NCI-H748 (cell line): ENCODE results near the gene RBM6.
A peak's percentile ranks its signal among the peaks of the same experiment; 100 is the strongest.
"Not testable (repeated sequence)": the region's sequence is repeated elsewhere in the genome, so short reads cannot be mapped to it uniquely, and the experiment has no call there.

ENCODE experiments used
- DNase-seq: peaks from one replicate; lab custom pipeline; 2025; ENCODE audit not compliant: unreplicated experiment; lab: John Stamatoyannopoulos, UW

The RBM6 gene

DNA sequence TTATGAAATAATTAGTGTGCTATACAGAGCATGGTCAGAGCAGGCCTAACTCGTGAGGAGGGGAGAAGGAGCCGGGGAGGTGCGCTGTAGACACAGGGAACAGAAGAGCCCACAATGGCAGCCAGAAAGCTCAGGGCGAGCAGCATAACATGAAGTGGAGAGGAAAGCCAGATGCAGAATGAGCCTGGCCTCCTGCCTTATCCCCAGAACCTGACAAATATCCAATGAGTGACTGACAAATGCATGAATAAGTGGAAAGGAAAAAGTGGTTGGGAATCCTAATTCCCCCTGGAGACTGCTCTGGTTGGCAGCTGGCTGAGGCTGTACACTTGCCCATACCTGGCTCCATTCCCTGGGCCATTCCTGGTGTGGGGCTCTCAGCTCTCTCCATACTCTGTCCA lies 27.1 kb upstream of the RBM6 start:
- no peak for DNase-seq

DNA sequence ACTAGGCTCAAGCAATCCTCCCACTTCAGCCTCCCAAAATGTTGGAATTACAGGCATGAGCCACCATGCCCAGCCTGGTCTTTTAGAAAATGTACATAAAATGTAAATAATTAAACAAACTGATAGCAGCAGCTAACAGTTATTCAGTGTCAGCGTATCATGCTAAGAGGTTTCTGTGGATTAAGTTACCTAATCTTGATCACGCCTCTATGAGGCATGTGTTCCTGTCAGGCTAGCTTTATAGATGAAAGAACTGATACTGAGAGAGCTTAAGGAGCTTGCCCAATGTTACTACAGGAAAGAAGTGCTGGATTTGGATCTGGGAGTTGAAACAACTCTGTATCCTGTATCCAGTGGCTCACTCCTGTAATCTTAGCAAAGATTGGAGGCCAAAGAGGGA lies 25.0 kb upstream of the RBM6 start:
- no peak for DNase-seq

DNA sequence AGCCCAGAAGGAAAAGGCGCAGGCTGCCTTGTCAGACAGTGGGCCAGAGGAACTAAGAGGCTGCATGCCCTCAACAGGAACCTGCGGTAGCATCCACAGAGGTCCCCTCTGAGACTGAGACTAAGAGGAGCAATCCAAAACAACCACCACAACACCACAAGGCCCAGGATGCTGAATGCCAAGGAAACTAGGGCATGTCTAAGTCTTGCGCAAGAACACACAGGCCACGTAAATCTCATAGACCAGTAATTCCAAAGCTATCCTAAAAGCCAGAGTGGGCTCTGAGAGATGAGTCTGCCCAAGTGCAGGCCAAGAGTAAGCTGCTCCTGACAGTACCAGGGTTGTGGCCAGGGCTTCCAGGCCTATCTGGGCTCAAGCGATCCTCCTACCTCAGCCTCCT lies 23.3 kb upstream of the RBM6 start:
- DNase-seq, result no peak

DNA sequence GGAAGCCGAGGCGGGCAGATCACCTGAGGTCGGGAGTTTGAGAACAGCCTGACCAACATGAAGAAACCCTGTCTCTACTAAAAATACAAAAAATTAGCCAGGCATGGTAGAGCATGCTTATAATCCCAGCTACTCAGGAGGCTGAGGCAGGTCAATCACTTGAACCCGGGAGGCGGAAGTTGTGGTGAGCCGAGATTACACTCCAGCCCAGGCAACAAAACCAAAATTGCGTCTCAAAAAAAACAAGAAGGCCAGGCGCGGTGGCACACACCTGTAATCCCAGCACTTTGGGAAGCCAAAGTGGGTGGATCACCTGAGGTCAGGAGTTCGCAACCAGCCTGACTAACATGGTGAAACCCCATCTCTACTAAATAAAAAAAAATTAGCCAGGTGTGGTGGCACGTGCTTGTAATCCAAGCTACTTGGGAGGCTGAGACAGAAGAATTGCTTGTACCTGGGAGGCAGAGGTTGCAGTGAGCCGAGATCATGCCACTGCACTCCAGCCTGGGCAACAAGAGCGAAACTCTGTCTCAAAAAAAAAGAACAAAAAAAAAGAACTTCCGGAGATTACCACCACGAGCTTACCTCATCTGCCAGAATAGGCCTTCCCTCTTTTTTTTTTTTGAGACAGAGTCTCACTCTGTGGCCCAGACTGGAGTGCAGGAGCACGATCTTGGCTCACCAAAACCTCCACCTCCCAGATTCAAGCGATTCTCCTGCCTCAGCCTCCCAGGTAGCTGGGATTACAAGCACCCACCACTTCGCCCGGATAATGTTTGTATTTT lies 22.0 kb upstream of the RBM6 start:
- not testable (repeated sequence) for DNase-seq

DNA sequence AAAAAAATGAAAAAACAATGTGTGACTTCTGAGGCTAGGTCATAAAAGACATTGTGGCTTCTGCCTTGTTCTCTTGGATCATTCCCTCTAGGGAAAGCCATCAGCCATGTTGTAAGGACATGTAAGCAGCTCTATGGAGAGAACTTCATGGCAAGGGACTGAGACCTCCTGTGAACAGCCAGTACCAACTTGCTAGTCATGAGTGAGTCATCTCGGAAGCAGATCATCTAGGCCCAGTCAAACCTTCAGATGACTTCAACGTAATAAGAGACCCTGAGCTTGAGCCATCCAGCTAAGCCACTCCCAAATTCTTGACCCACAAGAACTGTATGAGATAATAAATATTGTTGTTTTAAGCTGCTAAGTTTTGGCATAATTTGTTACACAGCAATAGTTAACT lies 15.3 kb upstream of the RBM6 start:
- DNase-seq, result no peak

DNA sequence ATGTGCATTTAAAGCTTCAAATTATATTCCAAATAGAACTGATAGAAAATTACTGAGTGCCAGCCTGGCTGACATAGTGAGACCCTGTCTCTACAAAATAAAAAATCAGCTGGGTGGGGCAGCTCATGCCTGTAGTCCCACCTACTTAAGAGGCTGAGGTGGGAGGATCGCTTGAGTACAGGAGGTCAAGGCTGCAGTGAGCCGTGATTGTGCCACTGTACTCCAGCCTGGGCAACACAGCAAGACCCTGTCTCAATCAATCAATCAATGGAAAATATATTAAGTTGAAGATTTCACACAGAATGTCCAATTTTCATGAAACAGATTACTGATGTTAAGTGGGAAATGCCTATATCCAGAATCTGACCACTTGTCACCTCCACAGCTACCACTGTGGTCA lies 14.5 kb upstream of the RBM6 start:
- no peak for DNase-seq

DNA sequence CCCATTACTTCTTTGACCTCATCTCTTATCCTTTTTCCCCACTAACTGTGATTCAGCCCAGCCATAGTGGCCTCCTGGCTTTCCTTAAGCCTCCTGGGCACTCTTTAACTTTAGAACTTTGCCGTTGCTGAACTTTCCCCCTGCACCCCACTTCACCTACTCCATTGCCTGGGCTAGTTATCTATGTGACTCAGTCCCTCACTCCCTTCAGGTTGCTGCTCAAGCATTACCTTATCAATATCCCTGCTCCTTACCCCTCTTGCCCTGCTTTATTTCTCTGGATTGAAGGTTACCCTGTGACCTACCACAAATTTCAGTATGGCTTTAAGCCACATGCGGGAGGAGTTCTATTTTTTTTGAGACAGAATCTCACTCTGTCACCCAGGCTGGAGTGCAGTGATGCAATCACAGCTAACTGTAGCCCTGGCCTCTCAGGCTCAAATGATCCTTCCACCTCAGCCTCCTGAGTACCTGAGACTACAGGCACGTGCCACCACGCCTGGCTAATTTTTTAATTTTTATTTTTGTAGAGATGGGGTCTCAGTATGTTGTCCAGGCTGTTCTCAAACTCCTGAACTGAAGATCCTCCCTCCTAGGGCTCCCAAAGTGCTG lies 13.7 kb upstream of the RBM6 start:
- DNase-seq, result no peak

DNA sequence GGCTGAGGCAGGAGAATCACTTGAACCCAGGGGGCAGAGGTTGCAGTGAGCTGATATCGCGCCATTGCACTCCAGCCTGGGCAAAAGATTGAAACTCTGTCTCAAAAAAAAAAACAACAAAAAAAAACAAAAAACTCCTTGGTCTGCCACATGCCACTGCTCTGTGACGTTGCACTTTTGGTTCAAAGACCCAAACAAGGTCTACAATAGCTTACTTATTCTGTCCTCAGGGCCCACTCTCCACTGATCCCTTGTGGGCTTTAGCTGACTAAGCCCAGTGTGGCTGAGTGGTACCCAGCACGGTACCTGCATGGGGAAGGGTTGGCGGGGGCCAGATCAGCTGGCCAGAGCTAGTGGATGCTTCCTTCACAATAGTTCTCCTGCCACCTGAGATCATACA lies 12.2 kb upstream of the RBM6 start:
- no peak for DNase-seq

DNA sequence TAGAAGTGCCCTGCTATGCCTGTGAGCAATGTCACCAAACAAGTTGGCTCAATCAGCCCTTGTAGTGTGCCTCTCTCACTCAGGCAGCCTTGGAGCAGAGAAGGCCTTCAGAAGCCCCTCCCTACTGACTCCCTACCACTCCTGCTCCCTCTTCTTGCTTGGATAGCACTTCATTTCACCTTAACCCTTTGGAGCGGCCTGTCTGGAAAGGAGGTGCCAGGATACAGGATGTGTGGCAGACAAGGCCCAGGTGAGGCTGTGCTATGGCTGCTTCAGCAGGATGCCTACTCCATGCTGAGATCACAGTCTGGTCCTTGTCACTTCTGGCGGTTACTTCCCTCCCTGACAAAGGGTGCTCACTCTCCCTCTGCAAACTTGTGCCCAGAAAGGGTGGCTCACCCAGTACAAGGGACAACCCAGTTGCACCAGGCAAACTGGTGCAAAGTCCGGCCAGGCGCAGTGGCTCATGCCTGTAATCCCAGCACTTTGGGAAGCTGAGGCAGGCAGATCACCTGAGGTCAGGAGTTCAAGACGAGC lies 11.4 kb upstream of the RBM6 start:
- DNase-seq, result no peak

DNA sequence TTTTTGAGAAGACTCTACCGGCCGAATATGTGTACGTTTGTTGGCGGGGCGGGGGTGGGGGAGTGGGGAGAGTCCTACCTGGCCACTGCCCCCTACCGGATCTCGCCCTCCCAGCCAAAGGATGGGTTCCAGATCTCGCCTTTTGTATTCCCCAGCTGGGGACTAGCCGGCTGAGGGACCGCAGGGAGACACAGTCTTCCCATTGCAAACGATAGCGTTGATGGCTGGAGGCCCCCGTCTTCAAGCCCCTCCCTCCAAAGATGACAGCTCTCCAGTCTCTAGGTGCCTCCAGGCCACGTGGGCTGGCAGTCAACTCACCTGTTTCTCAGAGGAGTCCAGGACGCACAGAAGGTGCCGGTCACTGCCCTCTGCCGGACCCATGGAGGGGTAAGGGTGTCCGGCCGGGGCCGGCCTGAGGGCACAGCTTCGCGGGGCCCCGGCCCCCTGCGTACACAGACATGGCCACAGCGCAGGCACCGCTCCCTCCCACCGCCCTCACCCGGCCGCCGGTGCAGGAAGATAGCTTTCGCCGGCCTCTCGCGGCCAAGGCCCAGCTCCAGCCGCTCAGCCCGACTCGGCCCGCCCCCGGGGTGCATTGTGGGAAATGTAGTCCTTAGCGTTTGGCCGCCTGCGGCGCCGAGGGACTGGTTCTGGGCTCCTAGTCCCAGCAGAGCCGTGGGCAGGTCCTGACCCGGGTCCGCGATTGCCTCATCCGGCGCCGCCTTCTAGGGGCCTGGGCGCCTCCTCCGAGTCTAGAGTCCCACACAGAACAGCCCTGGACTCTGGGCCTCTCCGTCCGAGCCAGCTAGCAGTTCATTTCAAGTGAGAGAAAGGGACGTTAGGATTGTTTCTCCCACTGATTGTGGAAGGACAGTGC lies 10.4 kb upstream of the RBM6 start, which contains the start of gene MON1A:
Gene MON1A (minus strand): TSS at position 521 of the 877 bp plus-strand sequence. CDS start 16,465 bp downstream, outside the sequence.
- peak; percentile 79 for DNase-seq

DNA sequence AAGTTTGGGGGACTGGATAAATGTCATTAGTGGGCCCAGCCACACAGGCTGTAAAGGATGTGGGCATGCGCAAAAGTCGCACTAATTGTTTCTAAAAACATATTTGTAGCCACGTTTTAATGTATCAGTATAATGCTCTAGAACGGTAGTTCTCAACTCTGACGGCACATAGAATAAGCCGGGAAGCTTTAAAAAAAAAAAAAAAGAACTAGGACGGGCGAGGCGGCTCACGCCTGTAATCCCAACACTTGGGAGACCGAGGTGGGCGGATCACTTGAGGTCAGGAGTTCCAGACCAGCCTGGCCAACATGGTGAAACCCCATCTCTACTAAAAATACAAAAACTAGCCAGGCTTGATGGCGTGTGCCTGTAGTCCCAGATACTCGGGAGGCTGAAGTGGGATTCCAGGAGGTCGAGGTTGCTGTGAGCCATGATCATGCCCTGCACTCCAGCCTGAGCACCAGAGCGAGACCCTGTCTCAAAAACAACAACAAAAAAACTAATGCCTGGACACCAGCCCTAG lies 9.7 kb upstream of the RBM6 start:
- no peak for DNase-seq

DNA sequence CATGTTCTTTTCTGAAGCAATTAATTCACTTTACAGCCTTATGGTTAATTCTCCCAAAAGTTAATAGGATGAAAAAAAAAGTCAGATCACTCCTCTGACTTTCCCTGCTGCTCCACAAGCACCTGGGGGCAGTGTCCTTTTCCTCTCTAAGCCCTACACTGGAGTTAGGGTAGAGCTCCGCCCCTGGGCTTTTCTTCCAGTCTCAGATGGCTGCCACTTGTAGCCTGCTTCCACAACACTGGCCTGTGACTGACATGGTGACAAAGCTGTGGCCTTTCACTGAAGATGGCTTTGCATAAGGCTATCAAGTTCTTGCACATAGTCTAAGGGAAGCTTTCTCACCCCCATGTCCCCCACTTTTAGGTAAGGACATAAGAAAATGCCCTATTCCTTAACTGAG lies 9.0 kb upstream of the RBM6 start:
- DNase-seq, result peak; percentile 13

DNA sequence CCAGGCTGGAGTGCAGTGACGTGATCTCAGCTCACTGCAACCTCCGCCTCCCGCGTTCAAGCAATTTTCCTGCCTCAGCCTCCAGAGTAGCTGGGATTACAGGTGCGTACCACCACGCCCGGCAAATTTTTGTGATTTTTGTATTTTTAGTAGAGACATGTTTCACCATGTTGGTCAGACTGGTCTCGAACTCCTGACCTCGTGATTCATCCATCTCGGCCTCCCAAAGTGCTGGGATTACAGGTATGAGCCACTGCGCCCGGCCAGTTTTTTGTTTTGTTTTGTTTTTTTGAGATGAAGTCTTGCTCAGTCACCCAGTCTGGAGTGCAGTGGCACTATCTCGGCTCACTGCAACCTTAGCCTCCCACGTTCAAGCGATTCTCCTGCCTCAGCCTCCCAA lies 7.7 kb upstream of the RBM6 start:
- DNase-seq, result not testable (repeated sequence)

DNA sequence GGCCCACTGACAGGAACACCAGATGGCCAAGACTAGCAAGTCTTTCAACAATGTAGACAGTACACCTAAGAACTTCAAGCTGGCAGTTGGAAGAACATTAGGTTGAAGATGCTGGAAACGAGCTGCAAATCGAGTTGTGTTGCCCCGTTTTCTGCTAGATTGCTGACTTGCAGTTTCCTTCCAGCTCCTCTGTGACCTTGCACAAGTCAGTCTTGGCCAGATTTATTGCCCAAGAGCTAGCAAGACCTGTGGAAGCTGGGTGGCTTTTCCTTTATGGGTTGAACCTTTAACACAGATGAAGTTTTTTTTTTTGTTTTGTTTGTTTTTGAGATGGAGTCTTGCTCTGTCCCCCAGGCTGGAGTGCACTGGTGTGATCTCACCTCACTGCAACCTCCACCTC lies 2.9 kb upstream of the RBM6 start:
- DNase-seq, result no peak

DNA sequence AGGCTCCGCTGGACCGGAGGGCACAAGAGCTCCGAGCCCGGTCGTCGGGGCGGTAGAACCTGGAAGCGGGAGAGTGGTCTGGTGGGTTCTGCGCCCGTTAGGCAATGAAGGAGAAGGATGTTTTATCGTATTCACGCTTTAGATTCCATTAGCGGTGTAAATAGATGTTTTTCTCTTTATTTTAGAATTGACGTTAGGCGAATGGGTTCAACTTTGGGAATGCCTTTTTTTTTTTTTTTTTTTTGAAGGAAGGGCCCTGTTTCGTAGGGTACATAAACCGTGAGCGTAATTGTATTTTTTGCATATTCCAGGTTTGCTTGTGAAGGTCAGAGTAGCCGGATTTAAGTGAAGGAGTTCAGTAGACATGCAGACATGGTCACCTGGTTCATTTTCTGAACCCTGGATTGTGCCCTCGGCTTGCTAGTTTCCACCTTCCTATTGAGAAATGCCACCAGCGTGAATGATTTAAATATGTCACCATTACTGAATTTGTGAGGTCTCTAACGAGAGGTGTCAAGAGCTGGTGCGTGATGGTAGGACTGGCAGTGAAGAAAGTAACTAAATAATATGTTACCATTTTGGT lies 808 bp downstream of the RBM6 start:
- no peak for DNase-seq

DNA sequence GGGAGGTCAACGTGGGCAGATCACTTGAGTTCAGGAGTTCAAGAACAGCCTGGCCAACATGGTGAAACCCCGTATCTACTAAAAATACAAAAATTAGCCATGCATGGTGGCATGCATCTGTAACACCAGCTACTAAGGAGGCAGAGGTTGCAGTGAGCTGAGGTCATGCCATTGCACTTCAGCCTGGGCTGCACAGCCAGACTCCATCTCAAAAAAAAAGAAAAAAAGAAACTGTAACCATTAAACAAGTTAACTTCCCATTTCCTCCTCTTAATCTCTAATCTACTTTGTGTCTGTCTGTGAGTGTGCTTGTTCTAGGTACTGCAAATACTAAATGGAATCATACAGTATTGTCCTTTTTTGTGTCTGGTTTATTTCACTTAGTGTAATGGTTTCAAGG lies 2.7 kb downstream of the RBM6 start:
- DNase-seq, result no peak

DNA sequence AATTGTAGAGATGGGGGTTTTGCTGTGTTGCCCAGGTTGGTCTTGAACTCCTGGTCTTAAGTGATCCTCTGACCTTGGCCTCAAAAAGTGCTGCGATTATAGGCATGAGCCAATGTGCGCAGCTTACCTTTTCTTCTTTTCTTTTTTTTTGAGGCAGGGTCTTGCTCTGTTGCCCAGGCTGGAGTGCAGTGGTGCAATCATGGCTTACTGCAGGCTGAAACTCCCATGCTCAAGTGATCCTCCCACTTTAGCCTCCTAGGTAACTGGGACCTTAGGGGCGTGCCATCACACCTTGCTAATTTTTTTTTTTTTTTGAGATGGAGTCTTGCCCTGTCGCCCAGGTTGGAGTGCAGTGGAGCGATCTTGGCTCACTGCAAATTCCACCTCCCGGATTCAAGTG lies 13.0 kb downstream of the RBM6 start:
- DNase-seq, result no peak

DNA sequence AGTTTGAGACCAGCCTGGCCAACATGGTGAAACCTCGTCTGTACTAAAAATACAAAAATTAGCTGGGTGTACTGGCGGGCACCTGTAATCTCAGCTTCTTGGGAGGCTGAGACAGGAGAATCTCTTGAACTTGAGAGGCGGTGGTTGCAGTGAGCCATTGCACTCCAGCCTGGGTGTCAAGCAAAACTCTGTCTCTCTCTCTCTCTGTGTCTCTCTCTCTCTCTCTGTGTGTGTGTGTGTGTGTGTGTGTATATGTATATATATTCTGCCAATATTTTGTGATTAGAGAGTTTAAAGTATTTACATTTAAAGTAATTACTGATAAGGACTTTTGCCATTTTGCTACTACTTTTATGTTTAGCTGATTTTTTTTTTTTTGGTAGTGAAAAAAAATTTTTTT lies 15.7 kb downstream of the RBM6 start:
- DNase-seq, result no peak

DNA sequence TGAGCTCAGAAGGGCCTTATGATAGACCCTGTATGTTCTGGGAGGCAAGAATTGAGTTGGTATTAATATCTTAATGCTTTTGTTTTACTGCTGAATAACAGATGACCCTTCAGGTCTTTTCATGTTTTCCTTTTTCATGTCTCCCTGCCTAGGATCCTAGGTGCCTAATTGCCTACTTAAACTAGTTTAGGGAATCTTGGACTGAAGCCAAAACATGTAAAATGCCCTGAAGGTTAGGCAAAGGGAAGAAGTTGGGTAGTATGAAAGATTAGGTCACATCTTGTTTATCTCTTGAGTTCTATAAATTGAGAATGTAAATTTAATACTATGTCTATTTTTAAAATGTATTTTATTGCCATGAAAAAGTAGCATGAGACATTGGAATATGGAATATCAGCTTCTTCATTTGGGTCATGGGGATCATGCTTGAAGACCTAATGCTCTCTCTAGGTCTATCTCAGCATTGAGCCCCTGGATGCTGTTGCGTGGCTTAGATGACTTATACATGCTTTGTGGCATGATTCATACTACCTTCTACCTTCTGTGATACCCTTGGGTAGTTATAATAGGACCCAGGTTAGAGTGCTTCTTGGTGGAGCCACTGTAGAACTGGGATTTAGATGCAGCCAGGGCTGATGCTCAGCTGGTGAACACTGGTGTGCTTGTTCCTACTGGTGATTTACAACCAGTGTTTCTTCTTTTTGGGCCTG lies 26.4 kb downstream of the RBM6 start:
- DNase-seq, result peak; percentile 0

DNA sequence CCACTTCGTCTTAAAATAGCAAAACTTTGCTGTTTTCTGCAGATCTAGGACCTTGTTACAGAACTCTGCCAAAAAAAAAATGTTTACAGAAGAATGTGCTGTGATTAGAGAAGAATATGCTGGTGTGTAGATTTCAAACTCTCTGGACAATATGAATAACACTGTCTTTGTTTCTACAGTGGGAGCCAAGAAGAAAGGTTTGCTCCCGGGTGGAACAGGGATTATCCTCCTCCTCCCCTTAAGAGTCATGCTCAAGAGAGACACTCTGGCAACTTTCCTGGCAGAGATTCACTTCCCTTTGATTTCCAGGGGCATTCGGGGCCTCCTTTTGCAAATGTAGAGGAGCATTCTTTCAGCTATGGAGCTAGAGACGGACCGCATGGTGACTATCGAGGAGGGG lies 27.3 kb downstream of the RBM6 start:
- no peak for DNase-seq
